ENCODE measurements around the gene RHOD.

The RHOD gene
- total RNA-seq: 0 to 0.24 (median 0.08) reads per million in 18 experiments

- DNase-seq: no peak
Observed at GRCh38 chr11:67056267-67057204, at the start of gene RHOD. Gene RHOD (plus strand): TSS chr11:67056847. CDS start chr11:67056903, 56 bp downstream.

GRCh38 chr11:67007126-67007525, 49.5 kb upstream of the RHOD start:
- DNase-seq: no peak

GRCh38 chr11:67010296-67010905, 46.2 kb upstream of the RHOD start:
- no peak for DNase-seq

GRCh38 chr11:67013511-67014045, 43.1 kb upstream of the RHOD start:
- no peak for DNase-seq

GRCh38 chr11:67014343-67014742, 42.3 kb upstream of the RHOD start:
- DNase-seq: no peak

- no peak for DNase-seq
Observed at GRCh38 chr11:67015048-67015447, 41.6 kb upstream of the RHOD start.

GRCh38 chr11:67016550-67016949, 40.1 kb upstream of the RHOD start:
- no peak for DNase-seq

- no peak for DNase-seq
Observed at GRCh38 chr11:67020949-67021348, 35.7 kb upstream of the RHOD start.

- DNase-seq: peak; percentile 14 to 44
Observed at GRCh38 chr11:67022341-67022933, 34.2 kb upstream of the RHOD start.

GRCh38 chr11:67022961-67023956, 33.4 kb upstream of the RHOD start, which contains the start of gene SYT12:
Gene SYT12 (plus strand): TSS chr11:67023134. CDS start chr11:67030145, 7,011 bp downstream.
- DNase-seq: peak in 1 of 2 donors; percentile 15

- no peak for DNase-seq
Observed at GRCh38 chr11:67023957-67024353, 32.7 kb upstream of the RHOD start.

- no peak for DNase-seq
Observed at GRCh38 chr11:67024410-67024809, 32.2 kb upstream of the RHOD start.

GRCh38 chr11:67024966-67025365, 31.7 kb upstream of the RHOD start:
- DNase-seq: no peak

- DNase-seq: no peak
Observed at GRCh38 chr11:67025750-67026149, 30.9 kb upstream of the RHOD start.

GRCh38 chr11:67026941-67027340, 29.7 kb upstream of the RHOD start:
- DNase-seq: no peak

- peak; percentile 39 to 55 for DNase-seq
Observed at GRCh38 chr11:67027483-67027930, 29.1 kb upstream of the RHOD start.

GRCh38 chr11:67027943-67028542, 28.6 kb upstream of the RHOD start:
- DNase-seq: no peak

GRCh38 chr11:67029146-67029545, 27.5 kb upstream of the RHOD start:
- DNase-seq: no peak

GRCh38 chr11:67030976-67031375, 25.7 kb upstream of the RHOD start:
- DNase-seq: no peak

GRCh38 chr11:67031791-67032561, 24.7 kb upstream of the RHOD start:
- no peak for DNase-seq
